ENCODE results near the gene MOCS1.

GRCh38 chr6:39859025-39859424 lies 75.2 kb downstream of the MOCS1 start:
- TF ChIP-seq POLR2A (IDR thresholded peaks at IDR 0.05), result no peak
- no peak for TF ChIP-seq CTCF (IDR thresholded peaks at IDR 0.05)

Data from gastroesophageal sphincter (tissue), 3 donors.